Duodenal mucosa (tissue), 2 donors: Measurements from ENCODE around the gene PLXNB2.
A peak's percentile ranks its signal among the peaks of the same experiment; 100 is the strongest.
"Not testable (repeated sequence)": the region's sequence is repeated elsewhere in the genome, so short reads cannot be mapped to it uniquely, and the experiment has no call there.

ENCODE experiments used
- H3K27ac ChIP-seq: one replicate; pipeline ENCODE4 v1.7.0; 2013; ENCODE audit warnings: low read depth, low read length
- H3K27me3 ChIP-seq, 2 donors: one replicate each; pipeline ENCODE4 v1.7.0; 2013; ENCODE audit warnings: low read length in 2 of 2, control low read depth in 1 of 2; ENCODE audit not compliant: insufficient read depth in 2 of 2, control insufficient read depth in 1 of 2
- H3K36me3 ChIP-seq, 2 donors: one replicate each; pipeline ENCODE4 v1.7.0; 2013; ENCODE audit warnings: low read length in 2 of 2, control low read depth in 1 of 2; ENCODE audit not compliant: insufficient read depth in 2 of 2, control insufficient read depth in 1 of 2
- H3K4me1 ChIP-seq, 2 donors: one replicate each; pipeline ENCODE4 v1.7.0; 2013; ENCODE audit warnings: low read length in 2 of 2, control low read depth in 1 of 2; ENCODE audit not compliant: insufficient read depth in 2 of 2, control insufficient read depth in 1 of 2
- H3K4me3 ChIP-seq, 2 donors: one replicate each; pipeline ENCODE4 v1.7.0; 2013; ENCODE audit warnings: low read length in 2 of 2, low read depth in 1 of 2
- H3K9ac ChIP-seq, 2 donors: one replicate each; pipeline ENCODE4 v1.7.0; 2013; ENCODE audit warnings: low read length in 2 of 2, low read depth in 1 of 2
- H3K9me3 ChIP-seq, 2 donors: one replicate each; pipeline ENCODE4 v1.7.0; 2013; ENCODE audit warnings: low read length in 2 of 2, control low read depth in 1 of 2; ENCODE audit not compliant: control insufficient read depth in 1 of 2

Gene PLXNB2

GRCh38 chr22:50341977-50342650, 34.7 kb upstream of the PLXNB2 start:
- peak overlapping the region; percentile 74 to 75 for H3K4me3 ChIP-seq
- peak overlapping the region in 1 of 2 donors; percentile 74 for H3K9ac ChIP-seq
- H3K27ac ChIP-seq: peak overlapping the region; percentile 6
- no peaks in the 10 kb centered on the region for H3K27me3 ChIP-seq
- no peaks in the 10 kb centered on the region for H3K9me3 ChIP-seq
- H3K36me3 ChIP-seq: no peaks in the 10 kb centered on the region
- peaks cover 6 to 19% of the 10 kb centered on the region in 2 donors for H3K4me1 ChIP-seq

DNA sequence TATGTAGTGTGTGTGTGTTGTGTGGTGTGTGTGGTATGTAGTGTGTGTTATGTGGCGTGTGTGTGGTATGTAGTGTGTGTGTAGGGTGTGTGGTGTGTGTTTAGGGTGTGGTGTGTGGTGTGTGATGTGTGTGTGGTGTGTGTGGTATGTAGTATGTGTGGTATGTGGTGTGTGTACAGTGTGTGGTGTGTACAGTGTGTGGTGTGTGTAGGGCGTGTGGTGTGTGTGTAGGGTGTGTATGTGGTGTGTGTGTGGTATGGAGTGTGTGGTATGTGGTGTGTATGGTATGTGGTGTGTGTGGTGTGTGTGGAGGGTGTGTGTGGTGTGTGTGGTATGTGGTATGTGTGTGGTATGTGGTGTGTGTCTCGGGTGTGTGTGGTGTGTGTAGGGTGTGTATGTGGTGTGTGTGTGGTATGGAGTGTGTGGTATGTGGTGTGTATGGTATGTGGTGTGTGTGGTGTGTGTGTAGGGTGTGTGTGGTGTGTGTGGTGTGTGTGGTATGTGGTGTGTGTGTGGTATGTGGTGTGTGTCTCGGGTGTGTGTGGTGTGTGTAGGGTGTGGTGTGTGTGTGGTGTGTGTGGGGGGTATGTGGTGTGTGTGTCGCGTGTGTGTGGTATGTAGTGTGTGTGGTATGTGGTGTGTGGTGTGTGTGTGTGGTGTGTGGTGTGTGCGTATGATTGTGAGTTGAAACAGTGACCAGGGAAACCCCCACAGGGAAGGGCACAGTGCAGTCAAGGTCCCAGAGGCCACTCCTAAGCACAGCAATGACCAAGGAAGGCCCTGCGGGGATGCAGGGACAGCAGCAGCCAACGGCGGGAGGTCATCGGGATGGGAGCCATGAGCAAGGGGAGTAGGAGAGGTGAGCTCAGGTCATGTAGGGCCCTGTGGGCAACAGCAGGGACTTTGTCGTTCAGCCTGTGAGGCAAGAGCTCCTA, 32.8 kb upstream of the PLXNB2 start:
- H3K4me3 ChIP-seq: no peak overlapping the region
- H3K9me3 ChIP-seq: no peaks in the 10 kb centered on the region
- H3K27me3 ChIP-seq: no peaks in the 10 kb centered on the region
- no peaks in the 10 kb centered on the region for H3K36me3 ChIP-seq
- peaks cover 6 to 12% of the 10 kb centered on the region in 2 donors for H3K4me1 ChIP-seq
- H3K27ac ChIP-seq: no peak overlapping the region
- no peak overlapping the region for H3K9ac ChIP-seq

- Histone ChIP-seq H3K9me3 (no peaks in the 10 kb centered on the region), H3K27ac (no peak overlapping the region), H3K4me3 (no peak overlapping the region), H3K27me3 (no peaks in the 10 kb centered on the region), H3K36me3 (no peaks in the 10 kb centered on the region), H3K9ac (no peak overlapping the region), H3K4me1 (peaks cover 6 to 12% of the 10 kb centered on the region in 2 donors)
Observed at GRCh38 chr22:50338860-50339462, 31.5 kb upstream of the PLXNB2 start.

GRCh38 chr22:50338042-50338573, 30.7 kb upstream of the PLXNB2 start:
- no peaks in the 10 kb centered on the region for H3K27me3 ChIP-seq
- H3K9ac ChIP-seq: no peak overlapping the region
- H3K4me1 ChIP-seq: peaks cover 6 to 12% of the 10 kb centered on the region in 2 donors
- H3K36me3 ChIP-seq: no peaks in the 10 kb centered on the region
- no peaks in the 10 kb centered on the region for H3K9me3 ChIP-seq
- H3K27ac ChIP-seq: no peak overlapping the region
- H3K4me3 ChIP-seq: no peak overlapping the region

- peaks cover 5 to 6% of the 10 kb centered on the region in 2 donors for H3K4me1 ChIP-seq
- H3K9ac ChIP-seq: no peak overlapping the region
- no peak overlapping the region for H3K4me3 ChIP-seq
- H3K9me3 ChIP-seq: no peaks in the 10 kb centered on the region
- no peak overlapping the region for H3K27ac ChIP-seq
- H3K36me3 ChIP-seq: no peaks in the 10 kb centered on the region
- no peaks in the 10 kb centered on the region for H3K27me3 ChIP-seq
Observed at GRCh38 chr22:50337262-50338041, 30.0 kb upstream of the PLXNB2 start.

GRCh38 chr22:50334433-50334832, 27.0 kb upstream of the PLXNB2 start:
- not testable (repeated sequence) for H3K4me3 ChIP-seq, H3K9me3 ChIP-seq, H3K27me3 ChIP-seq, H3K27ac ChIP-seq, H3K36me3 ChIP-seq, H3K4me1 ChIP-seq, H3K9ac ChIP-seq

DNA sequence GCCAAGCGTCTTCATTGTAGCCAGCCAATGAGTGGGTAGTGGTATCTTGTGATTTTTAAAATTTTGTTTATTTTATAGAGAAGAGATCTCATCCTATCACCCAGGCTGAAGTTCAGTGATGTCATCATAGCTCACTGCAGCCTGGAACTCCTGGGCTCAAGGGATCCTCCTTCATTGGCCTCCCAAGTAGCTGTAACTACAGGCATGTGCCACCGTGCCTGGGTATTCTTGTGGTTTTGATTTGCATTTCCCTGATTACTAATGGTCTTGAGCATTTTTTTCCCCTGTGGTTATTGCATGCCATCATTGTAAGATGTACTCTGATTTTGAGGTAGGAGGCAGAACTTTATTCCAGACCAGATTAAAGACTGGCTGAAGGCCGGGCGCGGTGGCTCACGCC, 21.8 kb upstream of the PLXNB2 start:
- no peak overlapping the region for H3K9ac ChIP-seq
- no peaks in the 10 kb centered on the region for H3K9me3 ChIP-seq
- H3K4me3 ChIP-seq: no peak overlapping the region
- H3K27ac ChIP-seq: no peak overlapping the region
- no peaks in the 10 kb centered on the region for H3K27me3 ChIP-seq
- H3K4me1 ChIP-seq: peaks cover 0 to 13% of the 10 kb centered on the region in 2 donors
- H3K36me3 ChIP-seq: no peaks in the 10 kb centered on the region

DNA sequence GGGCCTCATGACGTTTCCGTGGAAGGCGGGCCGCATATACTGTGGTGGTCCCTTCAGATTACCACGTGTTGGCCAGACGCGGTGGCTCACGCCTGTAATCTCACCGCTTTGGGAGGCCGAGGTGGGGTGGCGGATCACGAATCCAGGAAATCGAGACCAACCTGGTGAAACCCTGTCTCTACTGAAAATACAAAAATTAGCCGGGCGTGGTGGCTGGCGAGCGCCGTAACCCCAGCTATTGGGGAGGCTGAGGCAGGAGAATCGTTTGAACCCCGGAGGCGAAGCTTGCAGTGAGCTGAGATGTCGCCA, 20.2 kb upstream of the PLXNB2 start:
- peaks cover 0 to 13% of the 10 kb centered on the region in 2 donors for H3K4me1 ChIP-seq
- no peaks in the 10 kb centered on the region for H3K27me3 ChIP-seq
- no peaks in the 10 kb centered on the region for H3K36me3 ChIP-seq
- no peaks in the 10 kb centered on the region for H3K9me3 ChIP-seq
- peak overlapping the region; percentile 79 to 82 for H3K4me3 ChIP-seq
- H3K9ac ChIP-seq: peak overlapping the region; percentile 87 to 94
- no peak overlapping the region for H3K27ac ChIP-seq

DNA sequence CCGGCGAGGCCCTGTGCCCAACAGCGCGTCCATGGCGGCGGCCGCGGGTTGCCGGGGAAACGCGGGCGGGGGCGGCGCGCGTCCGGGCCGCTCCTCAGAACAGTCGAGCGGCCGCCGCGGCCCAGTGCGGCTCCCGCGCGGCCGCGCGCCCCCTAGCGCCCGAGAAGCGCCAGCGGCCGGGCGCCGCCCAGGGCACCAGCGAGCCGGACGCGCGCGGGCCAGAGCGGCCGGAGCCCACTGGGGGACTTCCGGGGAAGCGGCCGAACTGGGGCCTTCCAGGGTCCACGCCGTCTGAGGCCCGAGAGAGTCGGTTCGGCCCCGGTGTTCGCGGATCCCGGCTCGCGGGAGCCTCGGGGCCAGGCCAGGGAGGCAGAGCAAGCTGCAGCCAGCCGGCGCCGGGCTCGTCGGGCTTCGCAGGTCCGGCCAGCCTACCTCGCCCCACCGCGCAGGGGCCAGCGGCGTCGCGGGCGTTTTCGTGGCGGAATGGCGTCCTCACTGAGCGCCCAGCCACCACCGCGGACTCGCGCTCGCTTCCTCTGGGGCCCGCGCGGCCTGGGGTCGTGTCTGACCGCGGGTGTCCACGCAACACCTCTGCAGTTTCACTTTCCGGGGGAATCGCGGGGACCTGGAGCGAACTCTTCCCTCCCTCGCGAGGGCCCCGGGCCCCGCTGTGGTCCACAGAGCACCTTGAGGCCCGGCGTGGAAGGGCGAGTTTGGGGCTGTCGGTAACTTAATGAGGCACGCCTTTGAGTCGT, 19.7 kb upstream of the PLXNB2 start, which contains the start of gene DENND6B:
Gene DENND6B, minus strand, starts transcription at position 57 of the 755 bp plus-strand sequence. Its CDS starts 24 bp downstream, at position 33.
- Histone ChIP-seq H3K9me3 (no peaks in the 10 kb centered on the region), H3K4me3 (peak within 1 kb of the TSS; percentile 79 to 82)

More for the DNA sequence above, 19.7 kb upstream of the PLXNB2 start, which contains the start of gene DENND6B:
- Histone ChIP-seq H3K27ac (peak within 1 kb of the TSS; percentile 90), H3K27me3 (no peaks in the 10 kb centered on the region), H3K9ac (peak within 1 kb of the TSS; percentile 87 to 94), H3K36me3 (no peaks in the 10 kb centered on the region), H3K4me1 (peaks cover 0 to 13% of the 10 kb centered on the region in 2 donors)
